Neural cell (in vitro differentiated cells): Measurements from ENCODE around the gene GET3. TPM values are rescaled to one million over a fixed set of nuclear protein-coding genes. Genes with fewer than 3 reads are reported as not detected.

Experiments used
- H2AFZ ChIP-seq: fragments of 200-600, 300-800 bp; sonication (generic), shearing (Covaris generic); 2 replicates; pipeline ENCODE4 v1.6.0; 2014; ENCODE audit warnings: low read depth, mild to moderate bottlenecking, antibody characterized with exemption, low read length, moderate library complexity
- H3F3A ChIP-seq: fragments of 200-600 bp; shearing (Covaris generic); 2 replicates; pipeline ENCODE4 v1.6.1; 2016; ENCODE audit warnings: mild to moderate bottlenecking, moderate library complexity, mixed read lengths, antibody characterized with exemption, low read length; ENCODE audit not compliant: insufficient read depth, poor library complexity, severe bottlenecking
- H3K27ac ChIP-seq: fragments of 200-600, 300-800 bp; sonication (generic), shearing (Covaris generic); 2 replicates; pipeline ENCODE4 v1.5.1; 2014; ENCODE audit warnings: mild to moderate bottlenecking, low read length, moderate library complexity
- H3K27me3 ChIP-seq: fragments of 300-800, 200-600 bp; sonication (generic), shearing (Covaris generic); 2 replicates; pipeline ENCODE4 v1.6.0; 2014; ENCODE audit warnings: mild to moderate bottlenecking, low read depth, low read length, moderate library complexity; ENCODE audit not compliant: insufficient read depth
- H3K36me3 ChIP-seq: fragments of 300-800, 200-600 bp; sonication (generic), shearing (Covaris generic); 2 replicates; pipeline ENCODE4 v1.5.1; 2014; ENCODE audit warnings: mild to moderate bottlenecking, antibody characterized with exemption, low read length, moderate library complexity; ENCODE audit not compliant: insufficient read depth
- H3K4me2 ChIP-seq: fragments of 300-800, 200-600 bp; sonication (generic), shearing (Covaris generic); 2 replicates; pipeline ENCODE4 v1.6.0; 2014; ENCODE audit warnings: mild to moderate bottlenecking, low read length
- H3K4me3 ChIP-seq: fragments of 300-800, 200-600 bp; sonication (generic), shearing (Covaris generic); 2 replicates; pipeline ENCODE4 v1.5.1; 2014; ENCODE audit warnings: mild to moderate bottlenecking, low read length, moderate library complexity
- H3K79me2 ChIP-seq: fragments of 200-600 bp; shearing (Covaris generic); replicated peaks from 2 replicates; pipeline ENCODE4 v1.6.0; 2014; ENCODE audit warnings: mild to moderate bottlenecking, low read length, moderate library complexity; ENCODE audit not compliant: insufficient read depth
- H3K9ac ChIP-seq: fragments of 300-800, 200-600 bp; sonication (generic), shearing (Covaris generic); 2 replicates; pipeline ENCODE4 v1.6.1; 2016; ENCODE audit warnings: mild to moderate bottlenecking, low read length, mixed read lengths
- H3K9me2 ChIP-seq: fragments of 200-600 bp; shearing (Covaris generic); 2 replicates; pipeline ENCODE4 v1.6.1; 2016; ENCODE audit warnings: mild to moderate bottlenecking, low read length, mixed read lengths; ENCODE audit not compliant: insufficient read depth
- H3K9me3 ChIP-seq: fragments of 200-600, 300-800 bp; sonication (generic), shearing (Covaris generic); 2 replicates; pipeline ENCODE4 v1.6.1; 2016; ENCODE audit warnings: mild to moderate bottlenecking, mixed run types, low read length, moderate library complexity, mixed read lengths
- H4K20me1 ChIP-seq: fragments of 200-600 bp; shearing (Covaris generic); 2 replicates; pipeline ENCODE4 v1.6.1; 2016; ENCODE audit warnings: mild to moderate bottlenecking, mixed run types; ENCODE audit not compliant: insufficient read depth
- CTCF ChIP-seq: fragments of 450-650 bp; IDR thresholded peaks from 2 replicates; pipeline ENCODE4 v1.5.1; 2014; ENCODE audit warnings: antibody characterized with exemption, mild to moderate bottlenecking, moderate library complexity; ENCODE audit not compliant: poor library complexity, severe bottlenecking
- EP300 ChIP-seq: fragments of 450-650 bp; conservative IDR thresholded peaks from 2 replicates; pipeline ENCODE4 v1.6.1; 2014; ENCODE audit warnings: antibody characterized with exemption, mild to moderate bottlenecking, moderate library complexity; ENCODE audit not compliant: poor library complexity, severe bottlenecking
- EZH2 ChIP-seq: fragments of 200-600, 300-800 bp; shearing (Covaris generic), sonication (generic); IDR thresholded peaks from 2 replicates; pipeline ENCODE4 v1.6.1; 2014; ENCODE audit warnings: antibody characterized with exemption, low read length, borderline replicate concordance, mild to moderate bottlenecking; ENCODE audit not compliant: insufficient read depth, poor library complexity, severe bottlenecking
- MXI1 ChIP-seq: fragments of 450-650 bp; conservative IDR thresholded peaks from 2 replicates; pipeline ENCODE4 v1.6.1; 2014; ENCODE audit warnings: antibody characterized with exemption, mild to moderate bottlenecking; ENCODE audit not compliant: poor library complexity, severe bottlenecking
- POLR2AphosphoS5 ChIP-seq: IDR thresholded peaks from 2 replicates; pipeline ENCODE4 v1.6.1; 2012
- RAD21 ChIP-seq: fragments of 450-650 bp; conservative IDR thresholded peaks from 2 replicates; pipeline ENCODE4 v1.6.1; 2014; ENCODE audit warnings: antibody characterized with exemption, mild to moderate bottlenecking, moderate library complexity
- REST ChIP-seq: IDR thresholded peaks from 2 replicates; pipeline ENCODE4 v1.6.1; 2012; ENCODE audit warnings: borderline replicate concordance
- SMC3 ChIP-seq: fragments of 450-650 bp; conservative IDR thresholded peaks from 2 replicates; pipeline ENCODE4 v1.6.1; 2014; ENCODE audit warnings: antibody characterized with exemption, mild to moderate bottlenecking, moderate library complexity; ENCODE audit not compliant: poor library complexity
- TAF1 ChIP-seq: IDR thresholded peaks from 2 replicates; pipeline ENCODE4 v1.6.1; 2012; ENCODE audit warnings: low read depth
- polyA plus RNA-seq: library from polyadenylated mRNA; depleted of rRNA; stranded (reverse); fragments of >200 nt; gene quantifications from 2 replicates; pipeline ENCODE4 v1.2.3, GENCODE V29; 2014

The GET3 gene
- polyA plus RNA-seq, 1 donor from 2014 or later, result 89.6 TPM

GRCh38 chr19:12794196-12794941 is 57.1 kb downstream of the GET3 start:
- Histone ChIP-seq H3F3A (no peaks in the 10 kb centered on the region), H3K27me3 (peaks cover 29% of the 10 kb centered on the region), H3K9ac (peak overlapping the region; percentile 82), H4K20me1 (no peaks in the 10 kb centered on the region), H3K36me3 (no peaks in the 10 kb centered on the region), H3K4me2 (peak overlapping the region; percentile 55), H2AFZ (no peak overlapping the region), H3K79me2 (no peaks in the 10 kb centered on the region), H3K9me2 (no peaks in the 10 kb centered on the region), H3K9me3 (no peaks in the 10 kb centered on the region), H3K27ac (no peak overlapping the region), H3K4me3 (peak overlapping the region; percentile 87)
- no peak for TF ChIP-seq MXI1

GRCh38 chr19:12794971-12795381 is 57.7 kb downstream of the GET3 start:
- no peaks in the 10 kb centered on the region for H4K20me1 ChIP-seq
- no peaks in the 10 kb centered on the region for H3F3A ChIP-seq
- peaks cover 3% of the 10 kb centered on the region for H3K79me2 ChIP-seq
- H3K4me2 ChIP-seq, result no peak overlapping the region
- no peak overlapping the region for H3K27ac ChIP-seq
- TF ChIP-seq CTCF (no peak), SMC3 (no peak), MXI1 (no peak), EP300 (no peak), RAD21 (no peak), EZH2 (no peak), TAF1 (no peak), POLR2AphosphoS5 (no peak), REST (no peak)
- H3K4me3 ChIP-seq, result no peak overlapping the region
- H3K36me3 ChIP-seq, result no peaks in the 10 kb centered on the region
- H3K9ac ChIP-seq, result no peak overlapping the region
- no peak overlapping the region for H2AFZ ChIP-seq
- H3K9me3 ChIP-seq, result no peaks in the 10 kb centered on the region
- H3K9me2 ChIP-seq, result no peaks in the 10 kb centered on the region
- peaks cover 29% of the 10 kb centered on the region for H3K27me3 ChIP-seq
